IPS-NIHi7 (cell line): ENCODE measurements around the gene SRXN1.
A peak's percentile ranks its signal among the peaks of the same experiment; 100 is the strongest.

ENCODE experiments used
- DNase-seq: peaks from one replicate; pipeline ENCODE4 v3.0.0; 2012; ENCODE audit warnings: mixed read lengths; ENCODE audit errors: extremely low spot score

SRXN1 gene

GRCh38 chr20:675453-676314, 22.7 kb upstream of the SRXN1 start, which contains the start of gene SCRT2:
Gene SCRT2, minus strand, starts transcription at chr20:675802. Its CDS starts 201 bp downstream, at chr20:675601.
- peak; percentile 95 for DNase-seq

- no peak for DNase-seq
Measured at GRCh38 chr20:675033-675452, 22.0 kb upstream of the SRXN1 start.

GRCh38 chr20:673603-674001, 20.6 kb upstream of the SRXN1 start:
- DNase-seq: no peak

- peak; percentile 64 for DNase-seq
Measured at GRCh38 chr20:672963-673602, 20.1 kb upstream of the SRXN1 start.

GRCh38 chr20:671252-672030, 18.4 kb upstream of the SRXN1 start:
- no peak for DNase-seq

GRCh38 chr20:669573-669972, 16.6 kb upstream of the SRXN1 start:
- DNase-seq: no peak

GRCh38 chr20:668638-669037, 15.6 kb upstream of the SRXN1 start:
- no peak for DNase-seq

- no peak for DNase-seq
Measured at GRCh38 chr20:668050-668449, 15.1 kb upstream of the SRXN1 start.

GRCh38 chr20:667351-668034, 14.5 kb upstream of the SRXN1 start:
- DNase-seq: peak; percentile 76

- no peak for DNase-seq
Measured at GRCh38 chr20:666877-667276, 13.9 kb upstream of the SRXN1 start.

- no peak for DNase-seq
Measured at GRCh38 chr20:665276-665675, 12.3 kb upstream of the SRXN1 start.

- no peak for DNase-seq
Measured at GRCh38 chr20:664576-664975, 11.6 kb upstream of the SRXN1 start.

- DNase-seq: no peak
Measured at GRCh38 chr20:664151-664550, 11.2 kb upstream of the SRXN1 start.

GRCh38 chr20:663315-664090, 10.5 kb upstream of the SRXN1 start:
- DNase-seq: no peak

- DNase-seq: no peak
Measured at GRCh38 chr20:662277-663192, 9.5 kb upstream of the SRXN1 start.

- DNase-seq: peak; percentile 43
Measured at GRCh38 chr20:661474-662270, 8.7 kb upstream of the SRXN1 start.

GRCh38 chr20:658731-659291, 5.8 kb upstream of the SRXN1 start:
- no peak for DNase-seq

- no peak for DNase-seq
Measured at GRCh38 chr20:658202-658601, 5.2 kb upstream of the SRXN1 start.
